Lung (tissue), 12 donors: Measurements from ENCODE around the gene OTX2. TPM values are rescaled to one million over a fixed set of nuclear protein-coding genes. Genes with fewer than 3 reads are reported as not detected.

Experiments used
- ATAC-seq: fragments of 200-7000 bp; cut with Tn5 transposase; one replicate; pipeline ENCODE4 v1.9.1; 2020; ENCODE audit warnings: moderate number of reproducible peaks; ENCODE audit not compliant: insufficient read depth, low FRiP score
- DNase-seq, 3 donors: peaks; one replicate each; pipeline ENCODE4 v3.0.0-alpha.2; 2013 to 2017
- H3K27ac ChIP-seq, 2 donors: one replicate each; pipeline ENCODE4 v1.5.1; 2013; ENCODE audit warnings: mild to moderate bottlenecking in 2 of 2, moderate library complexity in 2 of 2, control low read depth in 1 of 2, inconsistent platforms in 1 of 2, low read depth in 1 of 2, low read length in 1 of 2
- H3K27me3 ChIP-seq, 3 donors: one replicate each; pipeline ENCODE4 v1.5.1; 2013; ENCODE audit warnings: low read length in 2 of 3; ENCODE audit not compliant: control insufficient read depth in 3 of 3, insufficient read depth in 3 of 3
- H3K36me3 ChIP-seq, 4 donors: one replicate each; pipeline ENCODE4 v1.5.1; 2013; ENCODE audit warnings: low read length in 4 of 4, mild to moderate bottlenecking in 1 of 4, moderate library complexity in 1 of 4; ENCODE audit not compliant: control insufficient read depth in 4 of 4, insufficient read depth in 4 of 4
- H3K4me1 ChIP-seq, 5 donors: one replicate each; pipeline ENCODE4 v1.5.1; 2013; ENCODE audit warnings: low read length in 5 of 5, mild to moderate bottlenecking in 2 of 5, moderate library complexity in 1 of 5; ENCODE audit not compliant: control insufficient read depth in 5 of 5, insufficient read depth in 5 of 5
- H3K4me3 ChIP-seq: one replicate; pipeline ENCODE4 v1.5.1; 2013; ENCODE audit warnings: mild to moderate bottlenecking, control low read depth, moderate library complexity
- H3K9ac ChIP-seq, 2 donors: one replicate each; pipeline ENCODE4 v1.5.1; 2013; ENCODE audit warnings: low read length in 2 of 2, control low read depth in 1 of 2; ENCODE audit not compliant: insufficient read depth in 1 of 2
- H3K9me3 ChIP-seq, 4 donors: one replicate each; pipeline ENCODE4 v1.5.1; 2013; ENCODE audit warnings: low read length in 3 of 4, mild to moderate bottlenecking in 1 of 4, moderate library complexity in 1 of 4; ENCODE audit not compliant: control insufficient read depth in 4 of 4, insufficient read depth in 3 of 4
- CTCF ChIP-seq: IDR thresholded peaks from 2 replicates; pipeline ENCODE4 v1.5.1; 2012; ENCODE audit warnings: mild to moderate bottlenecking; ENCODE audit errors: control extremely low read depth, extremely low read depth
- WGBS, 2 donors: extraction: QIAGEN DNeasy Blood & Tissue Kit; methylation state at CpG; one replicate each; pipeline ENCODE4 v1.1.7; 2013; 5-methylcytosine and 5-hydroxymethylcytosine counted together
- polyA plus RNA-seq, 2 donors: library from polyadenylated mRNA; stranded (reverse); fragments of 200-250 nt; gene quantifications; one replicate each; pipeline ENCODE4 v1.2.1, GENCODE V29; 2013
- total RNA-seq, 2 donors: library from RNA; depleted of rRNA in 1 of 2; stranded (reverse); fragments of >200 nt in 1 of 2; gene quantifications; one replicate each; pipeline ENCODE4 v1.2.1, GENCODE V29; 2014 to 2021
- donor health status: control.
- donor health status: control.
- donor health status: Bipolar disorder and iron deficiency.
- donor health status: healthy.
- donor health status: DM: yes; HTN: yes; CAD: no.

Gene OTX2
- total and polyA plus RNA-seq, 4 donors, result not detected

GRCh38 chr14:56805201-56805991 is 4.9 kb downstream of the OTX2 start:
- no peak overlapping the region for H3K27ac ChIP-seq
- peaks cover 0 to 11% (median 0%) of the 10 kb centered on the region in 5 donors for H3K4me1 ChIP-seq
- H3K27me3 ChIP-seq, result peaks cover 37 to 97% (median 93%) of the 10 kb centered on the region in 3 donors
- 3 to 5% methylated on average over 18 of the region's 18 CpGs for WGBS, 2 donors
- DNase-seq (no peak), ATAC-seq (no peak)
- no peak for TF ChIP-seq CTCF
- H3K9me3 ChIP-seq, result peaks cover 0 to 28% (median 0%) of the 10 kb centered on the region in 4 donors
- H3K36me3 ChIP-seq, result no peaks in the 10 kb centered on the region
- H3K9ac ChIP-seq, result no peak overlapping the region
- no peak overlapping the region for H3K4me3 ChIP-seq

- no peak for DNase-seq
- Histone ChIP-seq H3K27ac (no peak overlapping the region), H3K4me3 (no peak overlapping the region), H3K9ac (no peak overlapping the region), H3K36me3 (no peaks in the 10 kb centered on the region), H3K4me1 (peaks cover 0 to 6% (median 0%) of the 10 kb centered on the region in 5 donors), H3K27me3 (peaks cover 29 to 98% (median 94%) of the 10 kb centered on the region in 3 donors), H3K9me3 (peaks cover 0 to 21% (median 0%) of the 10 kb centered on the region in 4 donors)
- no peak for ATAC-seq
- 8 to 9% methylated on average over 29 of the region's 29 CpGs for WGBS, 2 donors
- TF ChIP-seq CTCF, result no peak
Observed at GRCh38 chr14:56803816-56804535, 6.3 kb downstream of the OTX2 start.

GRCh38 chr14:56801920-56802319 is 8.4 kb downstream of the OTX2 start:
- H3K9ac ChIP-seq, result no peak overlapping the region
- H3K9me3 ChIP-seq, result peaks cover 0 to 25% (median 0%) of the 10 kb centered on the region in 4 donors
- H3K27ac ChIP-seq, result no peak overlapping the region
- H3K4me1 ChIP-seq, result peaks cover 0 to 11% (median 0%) of the 10 kb centered on the region in 5 donors
- H3K27me3 ChIP-seq, result peaks cover 26 to 91% (median 90%) of the 10 kb centered on the region in 3 donors
- WGBS, 2 donors, result 56 to 75% methylated on average over 3 of the region's 3 CpGs
- no peak for TF ChIP-seq CTCF
- H3K36me3 ChIP-seq, result no peaks in the 10 kb centered on the region
- H3K4me3 ChIP-seq, result peak overlapping the region; percentile 6
- DNase-seq, result no peak
- no peak for ATAC-seq
